A204.1 (cell line): ENCODE data around the gene EML1.

Source experiments
- FAIRE-seq: peaks from 2 replicates; lab custom pipeline; 2012; peaks lifted over from hg19 to GRCh38; lab: Jason Lieb, UNC

Gene EML1

GRCh38 chr14:99831303-99831702 lies 38.1 kb downstream of the EML1 start:
- no peak for FAIRE-seq

GRCh38 chr14:99831903-99832685 lies 38.9 kb downstream of the EML1 start:
- FAIRE-seq = no peak

GRCh38 chr14:99837822-99838221 lies 44.6 kb downstream of the EML1 start:
- FAIRE-seq = no peak

GRCh38 chr14:99838639-99839134 lies 45.5 kb downstream of the EML1 start:
- no peak for FAIRE-seq

GRCh38 chr14:99839696-99840095 lies 46.5 kb downstream of the EML1 start:
- FAIRE-seq = no peak

GRCh38 chr14:99840265-99840664 lies 47.1 kb downstream of the EML1 start:
- no peak for FAIRE-seq

GRCh38 chr14:99840774-99841305 lies 47.6 kb downstream of the EML1 start:
- no peak for FAIRE-seq

GRCh38 chr14:99841436-99842071 lies 48.3 kb downstream of the EML1 start:
- no peak for FAIRE-seq

- no peak for FAIRE-seq
Observed at GRCh38 chr14:99842141-99842540, 48.9 kb downstream of the EML1 start.

- no peak for FAIRE-seq
Observed at GRCh38 chr14:99846808-99847207, 53.6 kb downstream of the EML1 start.

GRCh38 chr14:99850709-99851108 lies 57.5 kb downstream of the EML1 start:
- no peak for FAIRE-seq

GRCh38 chr14:99852578-99852977 lies 59.4 kb downstream of the EML1 start:
- no peak for FAIRE-seq

- FAIRE-seq = no peak
Observed at GRCh38 chr14:99853206-99853605, 60.0 kb downstream of the EML1 start.

- FAIRE-seq = no peak
Observed at GRCh38 chr14:99854831-99855230, 61.6 kb downstream of the EML1 start.

- no peak for FAIRE-seq
Observed at GRCh38 chr14:99855271-99855670, 62.1 kb downstream of the EML1 start.

- peak; percentile 6 for FAIRE-seq
Observed at GRCh38 chr14:99857551-99857950, 64.3 kb downstream of the EML1 start.

GRCh38 chr14:99860219-99860618 lies 67.0 kb downstream of the EML1 start:
- no peak for FAIRE-seq

- FAIRE-seq = no peak
Observed at GRCh38 chr14:99862136-99862535, 68.9 kb downstream of the EML1 start.

GRCh38 chr14:99863059-99863458 lies 69.8 kb downstream of the EML1 start:
- FAIRE-seq = no peak

- no peak for FAIRE-seq
Observed at GRCh38 chr14:99865408-99865807, 72.2 kb downstream of the EML1 start.

- FAIRE-seq = no peak
Observed at GRCh38 chr14:99870617-99871016, 77.4 kb downstream of the EML1 start.

GRCh38 chr14:99871771-99872170 lies 78.6 kb downstream of the EML1 start:
- no peak for FAIRE-seq

- FAIRE-seq = no peak
Observed at GRCh38 chr14:99872786-99873440, 79.7 kb downstream of the EML1 start.
